Fibroblast of mammary gland (primary cell): Measurements from ENCODE around the gene DUOX2.
A peak's percentile ranks its signal among the peaks of the same experiment; 100 is the strongest.

Source experiments
- DNase-seq: peaks from one replicate; pipeline ENCODE4 v3.0.0-alpha.2; 2010; ENCODE audit warnings: low read depth
- H3K4me3 ChIP-seq: 2 replicates; pipeline ENCODE4 v1.5.1; 2011; ENCODE audit warnings: low read depth, mild to moderate bottlenecking, low read length, moderate library complexity; ENCODE audit not compliant: control insufficient read depth
- CTCF ChIP-seq: conservative IDR thresholded peaks from 2 replicates; pipeline ENCODE4 v1.5.1; 2011; ENCODE audit warnings: low read depth, low read length, inconsistent platforms; ENCODE audit not compliant: control insufficient read depth, insufficient read depth

Gene DUOX2

GRCh38 chr15:45114076-45114750 lies at the start of gene DUOX2, which contains the start of gene DUOXA2:
Gene DUOX2 (minus strand): TSS chr15:45114172. CDS start chr15:45113411, 761 bp downstream.
Gene DUOXA2 (plus strand): TSS chr15:45114326. CDS start chr15:45114606, 280 bp downstream.
- no peak for TF ChIP-seq CTCF
- H3K4me3 ChIP-seq, result no peak within 1 kb of the TSS
- no peak for DNase-seq

GRCh38 chr15:45163508-45163856 lies 49.5 kb upstream of the DUOX2 start:
- TF ChIP-seq CTCF, result no peak
- H3K4me3 ChIP-seq, result no peak overlapping the region
- DNase-seq, result no peak

- TF ChIP-seq CTCF, result peak; percentile 97
- peak; percentile 79 for DNase-seq
- no peak overlapping the region for H3K4me3 ChIP-seq
Observed at GRCh38 chr15:45162771-45163507, 49.0 kb upstream of the DUOX2 start.

GRCh38 chr15:45161666-45162065 lies 47.7 kb upstream of the DUOX2 start:
- no peak for DNase-seq
- no peak overlapping the region for H3K4me3 ChIP-seq

GRCh38 chr15:45157974-45158373 lies 44.0 kb upstream of the DUOX2 start:
- no peak overlapping the region for H3K4me3 ChIP-seq
- TF ChIP-seq CTCF, result no peak
- peak; percentile 85 for DNase-seq

More at GRCh38 chr15:45161666-45162065, 47.7 kb upstream of the DUOX2 start:
- no peak for TF ChIP-seq CTCF

- TF ChIP-seq CTCF, result no peak
- peak; percentile 84 for DNase-seq
- H3K4me3 ChIP-seq, result no peak overlapping the region
Observed at GRCh38 chr15:45156744-45157455, 42.9 kb upstream of the DUOX2 start.
